Fibroblast of the aortic adventitia (primary cell): ENCODE results near the gene SELENON. TPM values are rescaled to one million over a fixed set of nuclear protein-coding genes. Genes with fewer than 3 reads are reported as not detected.

Source experiments
- DNase-seq: peaks from one replicate; pipeline ENCODE4 v3.0.0-alpha.2; 2010; ENCODE audit warnings: low read depth
- H3K4me3 ChIP-seq: 2 replicates; pipeline ENCODE4 v1.5.1; 2011; ENCODE audit warnings: low read depth, mild to moderate bottlenecking, control low read depth, low read length, moderate library complexity
- total RNA-seq: library from RNA; depleted of rRNA; stranded (reverse); fragments of >200 nt; gene quantifications from 2 replicates; pipeline ENCODE4 v1.2.3, GENCODE V29; 2012; ENCODE audit warnings: low replicate concordance
- TF ChIP-seq, protein P1 (sequence below): IDR thresholded peaks from 2 replicates; pipeline ENCODE4 v1.5.1; 2011; ENCODE audit warnings: mild to moderate bottlenecking, low read length, control low read depth, inconsistent platforms; ENCODE audit not compliant: insufficient read depth

SELENON gene
- total RNA-seq, 1 donor, result 35.0 TPM

DNA sequence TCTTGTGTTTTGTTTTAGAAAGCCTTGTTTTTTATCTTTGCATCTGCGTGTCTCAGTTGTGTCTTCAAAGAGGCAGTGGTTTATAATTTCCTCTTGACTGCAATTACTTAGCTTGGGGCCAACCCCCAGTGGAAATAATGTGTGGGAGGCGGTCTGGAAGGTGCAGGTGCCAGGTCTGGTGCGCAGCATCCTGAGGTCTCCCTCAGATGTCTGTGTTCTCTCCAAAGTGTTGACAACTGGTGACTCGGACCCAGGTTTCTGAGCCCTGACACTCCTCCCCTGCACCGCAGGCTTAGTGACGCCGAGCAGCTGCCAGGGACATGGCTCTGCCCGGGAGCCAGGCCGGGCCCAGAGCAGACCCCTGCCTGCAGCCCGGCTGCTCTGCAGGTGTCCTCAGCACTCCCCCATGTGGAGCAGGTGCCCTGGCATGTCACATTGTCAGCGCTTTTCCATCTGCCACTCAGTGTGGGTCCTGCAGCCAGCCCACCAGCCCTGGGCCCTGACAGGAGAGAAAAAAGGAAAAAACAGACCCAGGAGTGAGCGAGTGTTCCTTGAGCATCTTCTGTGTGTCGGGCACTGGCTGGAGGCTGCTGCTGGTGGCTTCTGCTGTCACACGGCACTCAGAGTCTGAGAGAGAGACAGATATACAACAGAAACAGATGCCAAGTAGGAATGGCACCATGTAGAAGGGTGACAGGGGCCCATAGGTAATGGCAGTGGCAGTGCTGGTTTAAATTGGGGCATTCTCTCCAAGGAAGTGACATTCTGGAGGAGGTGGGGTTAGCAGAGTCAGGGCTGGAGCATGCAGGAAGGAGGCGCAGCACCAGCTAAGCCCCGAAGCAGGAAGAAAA, 24.8 kb upstream of the SELENON start:
- no peak for DNase-seq
- TF ChIP-seq, protein P1, sequence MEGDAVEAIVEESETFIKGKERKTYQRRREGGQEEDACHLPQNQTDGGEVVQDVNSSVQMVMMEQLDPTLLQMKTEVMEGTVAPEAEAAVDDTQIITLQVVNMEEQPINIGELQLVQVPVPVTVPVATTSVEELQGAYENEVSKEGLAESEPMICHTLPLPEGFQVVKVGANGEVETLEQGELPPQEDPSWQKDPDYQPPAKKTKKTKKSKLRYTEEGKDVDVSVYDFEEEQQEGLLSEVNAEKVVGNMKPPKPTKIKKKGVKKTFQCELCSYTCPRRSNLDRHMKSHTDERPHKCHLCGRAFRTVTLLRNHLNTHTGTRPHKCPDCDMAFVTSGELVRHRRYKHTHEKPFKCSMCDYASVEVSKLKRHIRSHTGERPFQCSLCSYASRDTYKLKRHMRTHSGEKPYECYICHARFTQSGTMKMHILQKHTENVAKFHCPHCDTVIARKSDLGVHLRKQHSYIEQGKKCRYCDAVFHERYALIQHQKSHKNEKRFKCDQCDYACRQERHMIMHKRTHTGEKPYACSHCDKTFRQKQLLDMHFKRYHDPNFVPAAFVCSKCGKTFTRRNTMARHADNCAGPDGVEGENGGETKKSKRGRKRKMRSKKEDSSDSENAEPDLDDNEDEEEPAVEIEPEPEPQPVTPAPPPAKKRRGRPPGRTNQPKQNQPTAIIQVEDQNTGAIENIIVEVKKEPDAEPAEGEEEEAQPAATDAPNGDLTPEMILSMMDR, result no peak
- no peak overlapping the region for H3K4me3 ChIP-seq

DNA sequence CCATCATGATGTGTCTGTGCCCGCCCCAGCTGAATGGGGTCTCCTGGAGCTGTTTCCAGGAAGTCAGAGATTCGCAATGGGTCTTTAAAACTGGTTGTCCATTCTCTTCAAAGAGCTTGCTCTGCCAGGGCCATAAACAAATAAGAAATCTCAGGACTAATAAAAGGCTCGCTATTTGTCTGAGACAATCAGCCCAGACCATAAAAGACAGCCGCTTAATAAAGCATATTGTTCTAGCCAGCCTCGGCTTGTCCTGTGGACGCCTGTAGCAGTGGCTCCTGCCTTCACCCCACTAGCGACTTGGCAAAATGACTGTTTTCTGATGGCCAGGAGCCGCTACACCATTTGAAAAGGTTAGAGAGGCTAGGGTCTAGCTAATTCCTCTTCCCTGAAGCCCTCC, 20.6 kb upstream of the SELENON start:
- TF ChIP-seq, protein P1, result no peak
- DNase-seq, result no peak

DNA sequence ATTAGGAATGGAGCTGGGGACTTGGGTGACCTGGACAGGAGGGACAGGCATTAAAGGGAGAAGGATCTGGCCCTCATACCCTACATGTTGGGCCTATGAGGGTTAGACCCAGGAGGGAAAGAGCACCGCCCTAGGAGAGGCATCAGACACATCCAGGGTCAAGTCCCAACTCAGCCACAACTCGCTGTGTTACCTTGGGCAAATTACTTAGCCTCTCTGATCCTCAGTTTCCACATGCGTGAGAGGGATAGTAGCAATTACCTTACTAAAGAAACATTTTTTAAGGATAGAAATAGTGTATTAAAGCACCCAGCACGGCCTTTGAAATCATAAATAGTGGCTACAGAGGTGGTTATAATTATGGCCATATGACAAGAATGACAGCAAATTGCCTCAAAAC, 20.1 kb upstream of the SELENON start:
- DNase-seq, result no peak

More for the DNA sequence above, 20.6 kb upstream of the SELENON start:
- no peak overlapping the region for H3K4me3 ChIP-seq

DNA sequence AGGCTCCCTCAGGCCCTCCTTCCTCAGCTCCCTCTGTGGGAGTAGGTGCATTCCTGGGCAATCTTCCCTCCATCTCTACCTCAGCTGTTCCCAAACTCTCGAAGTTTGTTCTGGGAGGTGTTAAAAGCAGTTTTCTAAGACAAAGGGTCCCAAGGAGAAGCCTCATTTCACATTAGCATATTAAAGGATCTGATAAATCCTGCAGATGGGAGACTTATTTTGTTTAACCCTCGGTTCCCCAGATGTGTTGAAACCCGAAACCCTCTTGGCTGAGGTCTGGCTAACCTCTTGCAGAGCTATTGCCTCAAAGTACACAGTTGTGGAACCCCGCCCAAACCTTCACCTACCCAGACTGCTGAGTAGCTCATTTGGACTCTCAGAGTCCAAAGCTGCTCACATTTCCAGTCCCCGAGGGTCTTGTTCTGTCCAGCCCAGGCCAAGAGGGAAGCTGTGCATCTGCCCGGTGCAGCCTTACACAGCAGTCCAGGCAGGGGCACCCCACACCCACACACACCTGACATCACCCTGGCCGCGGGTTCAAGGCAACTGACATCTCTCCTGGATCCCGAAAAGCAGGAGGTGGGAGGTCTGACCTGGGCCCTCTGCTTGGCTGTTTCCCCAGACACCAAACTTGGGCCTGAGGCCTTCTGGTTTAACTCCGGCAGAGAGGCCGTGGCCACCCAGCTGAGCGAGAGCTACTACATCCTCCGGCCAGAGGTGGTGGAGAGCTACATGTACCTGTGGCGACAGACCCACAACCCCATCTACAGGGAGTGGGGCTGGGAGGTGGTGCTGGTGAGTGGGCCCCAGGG, 19.5 kb upstream of the SELENON start:
- H3K4me3 ChIP-seq, result no peak overlapping the region
- TF ChIP-seq, protein P1, result no peak
- DNase-seq, result peak; percentile 41

More for the DNA sequence above, 20.1 kb upstream of the SELENON start:
- H3K4me3 ChIP-seq, result no peak overlapping the region
- TF ChIP-seq, protein P1, result no peak

DNA sequence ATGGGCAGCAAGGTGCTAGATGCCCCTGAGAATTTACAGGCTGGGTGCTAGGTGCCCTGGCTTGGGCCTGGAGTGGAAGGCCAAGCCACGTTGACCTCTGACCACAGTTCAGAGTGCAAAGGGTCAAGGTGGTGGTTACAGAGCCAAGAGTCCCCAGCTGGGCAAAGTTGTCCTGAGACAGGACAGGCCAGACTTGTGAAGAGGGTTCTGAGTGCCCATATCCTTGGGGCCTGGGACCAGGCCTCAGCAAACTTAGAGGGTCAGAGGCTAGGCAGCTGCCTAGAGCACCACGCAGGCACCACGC, 18.9 kb upstream of the SELENON start:
- TF ChIP-seq, protein P1, result no peak
- no peak overlapping the region for H3K4me3 ChIP-seq
- DNase-seq, result no peak

DNA sequence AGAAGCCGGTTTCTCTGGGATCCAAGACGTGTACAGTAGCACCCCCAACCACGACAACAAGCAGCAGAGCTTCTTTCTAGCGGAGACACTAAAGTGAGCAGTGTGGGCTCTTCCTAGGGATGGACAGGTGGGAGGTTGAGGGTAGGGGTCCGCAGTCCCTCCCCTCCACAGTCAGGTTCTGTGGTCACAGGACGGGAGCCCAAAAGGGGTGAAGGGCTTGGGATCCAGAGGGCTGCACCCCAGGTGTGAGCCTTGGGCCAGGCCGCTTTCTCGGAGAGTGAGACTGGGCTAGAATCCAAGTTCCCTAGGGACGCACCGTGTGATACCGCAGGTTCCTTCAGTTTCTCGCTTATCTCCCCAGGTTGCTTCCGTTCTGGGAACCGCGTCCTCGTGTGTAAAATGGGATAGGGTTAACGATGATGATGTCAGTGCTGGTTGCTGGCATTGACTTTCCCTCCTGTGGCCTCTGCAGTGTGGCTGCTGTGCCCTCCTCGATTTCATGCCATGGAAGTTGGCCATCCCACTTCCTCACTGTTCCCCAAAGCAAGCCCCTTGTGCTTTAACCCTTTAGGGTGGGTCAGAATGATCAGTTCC, 17.3 kb upstream of the SELENON start:
- no peak for DNase-seq
- TF ChIP-seq, protein P1, result no peak
- H3K4me3 ChIP-seq, result no peak overlapping the region
